HG02759 (cell line): ENCODE measurements around the gene DUSP9.
"Not testable (repeated sequence)": the region's sequence is repeated elsewhere in the genome, so short reads cannot be mapped to it uniquely, and the experiment has no call there.

ENCODE experiments used
- ATAC-seq: cut with Tn5 transposase; IDR thresholded peaks from one replicate; pipeline ENCODE4 v1.9.1; 2021; ENCODE audit warnings: mild to moderate bottlenecking, moderate library complexity; ENCODE audit not compliant: unreplicated experiment

The DUSP9 gene

DNA sequence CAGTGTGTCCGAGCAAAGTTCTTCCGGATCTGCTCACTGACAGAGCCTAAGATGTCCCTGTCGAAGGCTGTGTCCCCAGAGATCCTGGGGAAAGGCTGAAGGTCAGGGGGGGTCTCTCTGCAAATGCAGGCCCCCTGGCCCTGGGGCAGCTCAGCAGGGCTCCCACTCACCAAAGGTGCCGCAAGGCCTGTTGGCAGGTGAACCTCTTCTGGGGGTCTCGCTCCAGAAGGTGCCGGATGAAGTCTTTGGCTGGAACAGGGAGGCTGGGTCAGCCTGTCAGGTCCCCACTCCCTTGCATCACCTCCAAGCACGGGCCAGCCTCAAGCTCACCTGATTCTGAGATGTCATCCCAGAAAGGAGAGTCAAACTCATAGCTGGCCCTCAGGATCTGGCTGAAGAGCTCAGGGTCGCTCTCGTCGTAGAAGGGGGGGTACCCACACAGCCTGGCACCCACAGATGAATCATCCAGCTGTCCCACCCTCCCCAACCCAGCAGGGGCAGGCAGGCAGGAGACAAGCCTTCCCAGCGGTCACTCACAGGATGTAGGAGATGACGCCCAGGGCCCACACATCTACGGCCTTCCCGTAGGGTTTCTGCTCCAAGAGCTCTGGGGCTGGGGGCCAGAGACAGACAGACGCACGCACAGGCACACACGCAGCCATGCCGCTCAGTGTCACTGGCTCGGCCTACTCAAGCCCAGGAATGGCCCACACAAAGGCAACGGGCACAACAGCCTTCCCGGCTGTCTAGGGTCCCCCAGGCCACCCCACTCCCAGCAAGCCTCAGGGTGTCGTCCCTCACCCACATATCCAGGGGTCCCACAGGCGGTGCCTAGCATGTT, 24.0 kb downstream of the DUSP9 start:
- ATAC-seq = no peak

DNA sequence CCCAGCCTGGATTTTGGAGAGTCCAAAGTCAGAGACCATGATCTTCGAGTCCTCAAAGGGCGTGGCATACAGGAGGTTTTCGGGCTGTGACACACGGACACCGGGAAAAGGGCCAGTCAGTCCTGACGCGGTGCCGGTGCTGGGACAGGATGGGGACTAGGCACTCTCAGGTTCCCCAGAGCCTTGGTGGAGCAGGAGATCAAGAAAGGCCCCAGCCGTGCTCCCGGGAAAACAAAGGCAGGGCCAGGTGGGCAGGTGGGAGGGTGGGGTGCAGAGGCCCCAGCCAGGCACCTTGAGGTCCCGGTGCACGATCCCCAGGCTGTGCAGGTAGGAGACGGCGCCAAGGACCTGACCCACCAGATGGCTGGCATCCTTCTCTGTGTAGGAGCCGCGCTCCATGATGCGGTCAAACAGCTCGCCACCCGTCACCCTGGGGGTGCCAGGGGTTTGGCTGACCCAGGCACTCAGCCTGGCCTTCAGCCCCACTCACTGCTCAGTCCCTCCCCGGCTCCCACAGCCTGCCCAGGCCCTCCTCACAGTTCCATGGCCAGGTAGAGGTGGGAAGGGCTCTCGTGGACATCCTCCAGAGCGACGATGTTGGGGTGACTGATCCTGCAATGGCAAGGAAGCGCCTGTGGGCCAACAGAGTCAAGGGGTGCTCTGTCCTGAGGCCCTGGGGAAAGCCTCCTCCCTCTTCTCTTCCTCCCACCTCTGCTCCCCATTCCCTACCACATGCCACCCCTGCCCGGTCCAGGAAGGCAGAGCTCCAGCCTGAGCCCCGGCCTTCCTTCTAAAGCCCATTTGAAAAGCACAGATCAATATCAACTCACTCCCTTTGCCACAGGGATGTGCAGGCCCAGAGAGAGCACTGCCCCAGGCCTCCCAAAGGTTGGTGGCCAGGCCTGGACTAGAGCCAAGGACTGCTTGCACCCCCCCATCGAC, 24.9 kb downstream of the DUSP9 start:
- ATAC-seq = no peak

DNA sequence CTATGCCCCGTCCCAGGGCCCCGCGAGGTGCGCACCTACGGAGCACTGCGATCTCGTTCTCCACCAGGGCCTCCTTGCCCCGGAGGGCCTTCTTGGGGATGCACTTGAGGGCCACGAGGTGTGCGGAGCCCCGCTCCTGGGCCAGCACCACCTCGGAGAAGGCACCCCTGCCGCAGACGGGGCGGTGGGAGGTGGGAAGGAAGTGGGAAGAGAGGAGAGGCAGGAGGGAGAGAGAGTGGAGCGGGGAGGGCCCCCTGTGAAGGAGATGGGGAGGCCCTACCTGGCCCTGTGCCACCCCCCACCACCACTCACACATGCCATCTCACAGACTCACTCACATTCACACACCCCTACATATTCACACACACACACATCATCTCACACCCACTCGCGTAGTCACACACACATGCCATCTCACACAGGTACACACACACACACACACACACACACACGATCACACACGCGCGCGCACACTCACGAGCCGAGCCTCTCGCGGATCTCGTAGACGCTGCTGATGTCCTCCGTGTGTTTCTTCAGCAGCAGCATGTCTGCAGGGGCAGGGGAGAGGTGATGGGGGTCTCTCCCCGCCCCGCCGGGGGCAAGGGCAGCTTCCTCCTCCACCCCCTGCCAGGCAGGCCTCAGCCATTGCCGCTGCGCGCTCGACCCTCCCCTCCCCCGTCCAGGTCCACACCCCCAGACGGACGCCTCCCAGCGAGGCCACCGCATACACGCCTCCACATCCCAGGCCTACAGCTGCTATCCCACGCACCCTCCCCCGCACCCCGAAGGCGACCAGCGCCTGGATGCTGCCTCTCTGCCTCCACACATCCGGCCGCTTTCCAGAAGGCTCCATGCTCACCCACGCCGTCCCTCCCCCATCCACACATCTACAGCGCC, 25.8 kb downstream of the DUSP9 start:
- ATAC-seq = no peak

DNA sequence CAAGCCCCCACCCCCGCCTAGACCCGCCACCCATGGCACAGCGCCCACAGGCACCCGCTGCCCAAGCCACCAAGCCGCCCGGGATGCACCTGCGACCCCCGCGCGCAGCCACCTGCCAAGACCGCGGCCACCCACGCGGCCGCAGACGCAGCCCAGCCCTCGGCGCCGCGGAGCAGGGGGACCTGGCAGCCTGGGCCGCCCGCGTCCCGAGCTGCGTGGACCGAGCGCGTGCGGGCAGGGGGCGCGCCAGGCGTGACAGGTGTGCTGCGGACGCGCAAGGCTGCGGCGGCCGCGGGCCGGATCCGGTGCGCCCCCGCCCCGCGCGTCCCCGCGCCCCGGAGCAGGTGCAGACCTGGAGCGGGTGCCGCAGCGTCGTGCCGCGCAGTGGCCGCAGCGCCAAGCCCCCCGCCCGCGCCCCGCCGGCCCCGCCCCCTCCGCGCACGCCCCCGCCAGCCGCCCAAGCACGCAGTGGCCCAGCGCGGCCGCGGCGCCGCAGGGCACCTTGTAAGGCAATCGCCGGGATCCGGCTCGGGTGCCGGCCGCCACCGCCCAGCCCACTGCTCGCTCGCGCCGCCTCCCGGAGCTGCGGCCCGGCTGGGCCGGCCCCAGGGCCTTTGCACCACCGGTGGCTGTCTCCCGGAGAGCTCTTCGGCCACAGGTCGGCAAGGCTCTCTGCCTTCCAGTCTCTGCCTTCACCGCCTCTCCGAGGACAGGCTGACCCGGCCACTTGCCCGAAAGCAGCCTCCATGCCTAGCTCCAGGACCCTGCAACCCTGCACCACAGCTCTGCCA, 26.6 kb downstream of the DUSP9 start, which contains the start of gene PNCK:
Gene PNCK, minus strand, starts transcription at position 386 of the 791 bp plus-strand sequence. CDS start 737 bp downstream, outside the sequence.
- ATAC-seq = no peak

DNA sequence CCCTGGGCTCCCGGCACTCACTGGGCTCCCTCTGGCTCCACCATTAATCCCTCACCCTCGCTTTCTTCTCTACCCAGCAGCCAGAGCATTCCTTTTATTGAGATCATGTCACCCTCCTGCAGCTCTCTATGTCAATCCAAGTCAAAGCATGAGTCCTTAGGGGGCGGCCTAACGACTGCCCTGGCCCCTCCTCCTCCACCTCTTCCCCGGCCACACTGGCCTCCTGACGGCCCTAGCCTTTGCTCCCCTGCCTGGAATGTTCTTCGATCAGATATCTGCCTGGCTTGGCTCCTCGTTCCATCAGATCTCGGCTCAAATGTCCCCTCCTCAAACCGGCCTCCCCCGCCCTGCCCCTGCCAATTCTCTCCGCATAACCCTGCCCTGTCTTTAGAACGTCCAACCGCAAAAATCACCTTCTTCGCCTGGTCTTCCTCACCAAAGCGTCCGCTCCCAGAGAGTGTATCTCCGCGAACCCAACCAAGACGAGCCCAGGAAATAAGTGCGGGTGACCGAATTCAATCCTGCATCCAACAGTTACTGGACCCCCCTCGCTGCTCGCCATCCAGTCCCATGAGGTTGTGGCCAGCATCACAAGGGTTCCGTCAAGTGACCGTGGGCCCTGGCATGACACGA, 27.3 kb downstream of the DUSP9 start:
- ATAC-seq = no peak

DNA sequence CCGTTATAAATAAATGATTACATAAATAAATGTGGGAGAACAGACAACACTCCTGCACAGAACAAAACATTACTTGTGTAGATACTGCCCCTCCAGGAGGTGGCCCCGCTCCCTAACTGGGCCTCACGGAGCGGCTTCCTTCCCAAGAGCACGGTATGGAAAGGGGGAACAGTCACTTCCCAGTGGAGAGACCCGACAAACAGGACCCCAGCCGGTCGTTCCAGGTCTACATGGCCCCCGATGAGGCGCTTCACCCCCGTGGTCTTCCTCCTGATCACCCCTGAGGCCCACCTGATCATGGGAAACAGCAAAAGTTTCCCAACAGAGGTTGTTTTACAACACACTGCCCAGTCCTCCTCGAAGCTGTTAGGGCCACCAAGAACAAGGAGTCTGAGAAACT, 34.2 kb downstream of the DUSP9 start:
- ATAC-seq = no peak

- not testable (repeated sequence) for ATAC-seq
These were observed 36.5 kb downstream of the DUSP9 start for GRCh38 chrX:153683486-153683885.

- no peak for ATAC-seq
These were observed 37.6 kb downstream of the DUSP9 start for GRCh38 chrX:153684467-153685155.

- no peak for ATAC-seq
These were observed 38.1 kb downstream of the DUSP9 start for GRCh38 chrX:153685156-153685536.

DNA sequence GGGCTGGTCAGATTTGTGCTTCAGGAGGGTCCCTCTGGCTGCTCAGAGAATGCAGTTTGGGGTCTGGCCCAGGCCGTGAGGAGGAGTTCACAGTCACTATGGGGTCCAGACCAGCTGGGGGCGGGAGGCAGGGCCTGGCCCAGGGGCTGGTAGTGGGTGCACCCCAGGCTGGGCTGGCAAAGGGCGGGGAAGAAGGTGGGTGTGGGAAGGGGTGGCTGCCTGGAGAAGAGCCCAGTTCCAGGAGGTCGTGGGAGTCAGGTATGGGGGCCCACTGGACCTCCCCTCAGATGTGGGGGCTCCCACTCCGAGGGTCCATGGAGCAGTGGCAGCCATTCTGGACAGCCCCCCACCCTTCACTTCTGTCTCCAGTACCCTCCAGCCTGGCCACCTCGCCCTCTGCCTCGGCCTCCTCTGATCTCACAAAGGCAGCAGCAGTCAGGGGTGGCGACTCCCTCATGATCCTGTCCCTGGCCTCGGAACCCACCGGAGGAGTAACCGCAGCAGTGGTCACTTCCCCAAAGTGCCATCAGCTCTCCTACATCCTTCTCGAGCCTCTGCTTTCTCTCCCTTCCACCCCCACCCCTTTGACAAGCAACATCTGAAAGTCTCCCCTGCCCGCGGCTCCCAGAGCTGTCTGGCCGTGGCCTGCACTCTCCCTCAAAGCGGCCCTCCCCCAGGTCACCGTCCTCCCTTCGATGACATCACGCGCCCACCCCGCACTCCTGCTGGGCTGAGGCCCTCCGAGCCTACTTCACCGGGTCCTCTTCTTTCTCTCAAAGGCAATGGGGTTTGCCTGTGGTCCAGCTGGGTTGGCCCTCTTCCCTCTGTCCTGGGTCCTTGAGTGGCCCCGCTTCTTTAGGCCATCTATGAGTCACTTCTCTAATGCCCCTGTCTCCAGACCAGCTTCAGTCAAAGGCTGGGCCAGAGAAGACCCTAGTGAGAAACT, 39.0 kb downstream of the DUSP9 start:
- no peak for ATAC-seq

- no peak for ATAC-seq
These were observed 39.7 kb downstream of the DUSP9 start for GRCh38 chrX:153686711-153687110.

DNA sequence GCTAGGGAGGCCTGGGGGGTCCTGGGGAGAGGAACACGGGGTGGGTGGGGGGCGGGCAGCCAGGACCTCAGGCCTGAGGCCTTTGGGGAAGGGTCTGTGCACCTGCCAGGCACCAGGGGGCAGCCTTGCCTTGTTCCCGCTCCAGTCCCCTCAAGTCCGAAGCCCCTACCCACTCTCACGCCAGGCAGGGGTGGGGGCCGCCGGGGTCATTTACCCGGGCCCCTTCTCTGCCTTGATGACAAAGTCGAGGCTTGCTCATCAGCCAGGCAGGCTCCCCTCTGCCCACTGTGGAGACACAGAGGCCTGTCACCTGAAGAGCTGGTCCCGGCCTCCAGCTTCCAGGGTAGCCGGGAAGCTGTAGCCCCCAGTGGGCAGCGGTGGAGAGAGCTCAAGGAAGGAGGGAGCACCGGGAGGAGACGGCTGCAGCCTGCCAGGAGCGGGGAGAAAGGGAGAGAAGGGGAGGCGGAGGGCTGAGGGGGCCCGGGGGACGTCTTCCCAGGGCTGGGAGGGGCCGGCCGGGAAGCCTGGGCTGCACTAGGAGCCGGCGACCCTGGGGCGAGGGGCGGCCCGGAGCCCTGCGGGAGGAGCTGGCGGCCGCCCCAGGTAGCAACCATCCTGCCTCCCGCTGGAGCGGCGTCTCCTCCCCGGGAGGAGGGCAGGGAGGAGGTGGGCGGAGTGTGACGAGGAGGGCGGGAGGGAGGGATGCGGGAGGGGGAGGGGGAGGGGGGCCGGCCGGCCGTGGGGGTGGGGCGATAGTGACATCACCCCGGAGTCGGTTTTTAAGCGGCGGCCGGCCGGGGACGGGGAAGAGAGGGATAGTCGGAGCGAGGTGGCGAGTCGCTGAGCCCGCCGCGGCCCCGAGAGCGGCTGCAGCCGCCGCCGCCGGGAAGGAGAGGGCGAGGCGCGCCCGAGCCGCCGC, 40.4 kb downstream of the DUSP9 start, which contains the start of gene SLC6A8:
Gene SLC6A8, plus strand, starts transcription at position 806 of the 919 bp plus-strand sequence. CDS start 649 bp downstream, outside the sequence.
- no peak for ATAC-seq

DNA sequence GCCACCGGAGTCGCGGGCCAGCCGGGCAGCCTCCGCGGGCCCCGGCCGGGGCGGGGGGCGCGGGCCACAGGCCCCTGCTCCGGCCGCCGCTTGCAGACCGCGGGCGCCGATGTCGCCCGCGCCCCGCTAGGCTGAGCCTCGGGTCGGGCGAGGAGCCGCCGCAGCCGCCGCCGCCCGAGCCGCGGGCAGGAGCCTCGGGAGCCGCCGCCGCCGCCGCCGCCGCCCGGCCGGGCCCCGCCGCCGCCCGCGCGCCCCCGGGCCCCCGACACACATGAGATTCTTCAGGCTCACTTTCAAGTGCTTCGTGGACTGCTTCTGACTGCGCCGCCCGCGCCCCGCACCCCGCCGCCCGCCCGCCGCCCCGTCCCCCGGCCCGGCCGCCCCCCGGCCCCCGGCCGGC, 41.1 kb downstream of the DUSP9 start:
- ATAC-seq = no peak

DNA sequence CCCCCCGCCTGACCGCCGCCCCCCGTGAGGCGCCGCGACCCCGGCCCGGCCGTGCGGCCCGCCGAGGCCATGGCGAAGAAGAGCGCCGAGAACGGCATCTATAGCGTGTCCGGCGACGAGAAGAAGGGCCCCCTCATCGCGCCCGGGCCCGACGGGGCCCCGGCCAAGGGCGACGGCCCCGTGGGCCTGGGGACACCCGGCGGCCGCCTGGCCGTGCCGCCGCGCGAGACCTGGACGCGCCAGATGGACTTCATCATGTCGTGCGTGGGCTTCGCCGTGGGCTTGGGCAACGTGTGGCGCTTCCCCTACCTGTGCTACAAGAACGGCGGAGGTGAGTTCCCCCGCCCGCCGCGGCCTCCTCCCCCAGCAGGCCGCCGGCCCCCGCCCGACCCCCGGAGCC, 41.5 kb downstream of the DUSP9 start:
- ATAC-seq = no peak

DNA sequence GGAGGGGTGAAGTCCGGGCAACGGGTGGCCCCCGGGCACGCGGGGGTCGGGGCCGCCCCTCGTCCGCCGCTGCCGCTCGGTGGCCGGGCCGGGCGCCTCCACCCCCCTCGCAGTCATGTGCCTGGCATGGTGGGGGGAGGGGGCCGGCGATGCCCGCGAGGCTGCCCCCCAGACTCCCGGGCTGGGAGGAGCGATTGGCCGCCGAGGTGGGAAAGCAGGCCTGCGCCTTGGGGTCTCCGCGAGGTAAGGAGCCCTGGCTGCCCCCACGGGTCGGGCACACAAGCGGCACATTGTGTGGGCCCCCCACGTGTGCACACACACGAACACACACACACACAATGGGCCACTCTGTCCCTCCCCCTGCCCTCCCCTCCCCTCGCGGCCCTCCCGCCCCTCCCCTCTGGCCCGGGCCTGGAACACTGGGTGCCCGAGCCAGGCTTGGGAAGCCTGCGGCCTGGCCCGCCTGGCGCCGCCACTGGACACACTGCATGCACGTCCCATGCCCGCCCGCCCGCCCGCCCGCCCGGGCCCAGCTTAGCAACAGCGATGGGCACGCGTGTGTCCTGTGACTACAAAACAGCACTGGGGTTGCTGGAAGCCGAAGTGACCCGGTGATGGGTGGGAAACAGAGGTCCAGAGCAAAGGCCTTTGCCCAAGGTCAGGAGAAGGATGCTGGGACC, 42.0 kb downstream of the DUSP9 start:
- no peak for ATAC-seq
